HG02623 (cell line): ENCODE data around the gene TAS2R10.
"Not testable (repeated sequence)": the region's sequence is repeated elsewhere in the genome, so short reads cannot be mapped to it uniquely, and the experiment has no call there.

Experiments used
- ATAC-seq: cut with Tn5 transposase; IDR thresholded peaks from one replicate; pipeline ENCODE4 v1.9.1; 2021; ENCODE audit warnings: moderate library complexity; ENCODE audit not compliant: unreplicated experiment

TAS2R10 gene

GRCh38 chr12:10826258-10826657 is at the start of gene TAS2R10:
Gene TAS2R10 (minus strand): TSS chr12:10826358. CDS start chr12:10826269, 89 bp downstream.
- ATAC-seq = no peak

- ATAC-seq = no peak
These were observed 47.2 kb upstream of the TAS2R10 start for GRCh38 chr12:10873378-10873777.

- ATAC-seq = no peak
These were observed 41.2 kb upstream of the TAS2R10 start for GRCh38 chr12:10867381-10867780.

GRCh38 chr12:10863512-10864218 is 37.5 kb upstream of the TAS2R10 start:
- no peak for ATAC-seq

- no peak for ATAC-seq
These were observed 35.2 kb upstream of the TAS2R10 start for GRCh38 chr12:10861366-10861765.

- ATAC-seq = no peak
These were observed 29.6 kb upstream of the TAS2R10 start for GRCh38 chr12:10855807-10856206.

- ATAC-seq = no peak
These were observed 27.6 kb upstream of the TAS2R10 start for GRCh38 chr12:10853776-10854175.

- no peak for ATAC-seq
These were observed 25.2 kb upstream of the TAS2R10 start for GRCh38 chr12:10851243-10851858.

- ATAC-seq = no peak
These were observed 23.3 kb upstream of the TAS2R10 start, which contains the start of gene PRR4 for GRCh38 chr12:10849425-10849878. Gene PRR4 (minus strand): TSS chr12:10849475. CDS start chr12:10849437, 38 bp downstream.

GRCh38 chr12:10847744-10848143 is 21.6 kb upstream of the TAS2R10 start:
- ATAC-seq = no peak

- no peak for ATAC-seq
These were observed 16.7 kb upstream of the TAS2R10 start for GRCh38 chr12:10842862-10843261.

- ATAC-seq = no peak
These were observed 12.3 kb upstream of the TAS2R10 start for GRCh38 chr12:10838461-10838860.

GRCh38 chr12:10829994-10830393 is 3.8 kb upstream of the TAS2R10 start:
- no peak for ATAC-seq

- no peak for ATAC-seq
These were observed 1.2 kb downstream of the TAS2R10 start for GRCh38 chr12:10824957-10825356.

GRCh38 chr12:10811883-10812536 is 14.1 kb downstream of the TAS2R10 start:
- no peak for ATAC-seq

- no peak for ATAC-seq
These were observed 16.1 kb downstream of the TAS2R10 start, which contains the start of gene TAS2R9 for GRCh38 chr12:10810068-10810467. Gene TAS2R9 (minus strand): TSS chr12:10810168. CDS start chr12:10810075, 93 bp downstream.

- ATAC-seq = no peak
These were observed 19.0 kb downstream of the TAS2R10 start, which contains the start of gene TAS2R8 for GRCh38 chr12:10807186-10807585. Gene TAS2R8 (minus strand): TSS chr12:10807286. CDS start chr12:10806980, 306 bp downstream.

GRCh38 chr12:10802587-10802986 is 23.6 kb downstream of the TAS2R10 start, which contains the start of gene TAS2R7:
Gene TAS2R7 (minus strand): TSS chr12:10802627. CDS start chr12:10802570, 57 bp downstream.
- no peak for ATAC-seq

- no peak for ATAC-seq
These were observed 24.4 kb downstream of the TAS2R10 start for GRCh38 chr12:10801741-10802140.

GRCh38 chr12:10794222-10794621 is 31.9 kb downstream of the TAS2R10 start:
- ATAC-seq = no peak

GRCh38 chr12:10791769-10792168 is 34.4 kb downstream of the TAS2R10 start:
- not testable (repeated sequence) for ATAC-seq
